Measurements from ENCODE around the gene SALL3. TPM values are rescaled to one million over a fixed set of nuclear protein-coding genes. Genes with fewer than 3 reads are reported as not detected.

SALL3 gene
- total RNA-seq (1.6 and 3.0 TPM in 2 replicates), polyA plus RNA-seq (0.09 and 1.8 TPM in 2 replicates)

- Histone ChIP-seq H3K4me3 (peak within 1 kb of the TSS; percentile 51), H3K27me3 (peaks cover 94% of the 10 kb centered on the region)
- peak; percentile 16 to 47 for DNase-seq (ENCODE audit: low read depth in 1 of 2, low spot score in 1 of 2)
Observed at GRCh38 chr18:78979730-78980278, at the start of gene SALL3. SALL3 (plus strand) TSS chr18:78979818; CDS start chr18:78980275, 457 bp downstream.

DNA sequence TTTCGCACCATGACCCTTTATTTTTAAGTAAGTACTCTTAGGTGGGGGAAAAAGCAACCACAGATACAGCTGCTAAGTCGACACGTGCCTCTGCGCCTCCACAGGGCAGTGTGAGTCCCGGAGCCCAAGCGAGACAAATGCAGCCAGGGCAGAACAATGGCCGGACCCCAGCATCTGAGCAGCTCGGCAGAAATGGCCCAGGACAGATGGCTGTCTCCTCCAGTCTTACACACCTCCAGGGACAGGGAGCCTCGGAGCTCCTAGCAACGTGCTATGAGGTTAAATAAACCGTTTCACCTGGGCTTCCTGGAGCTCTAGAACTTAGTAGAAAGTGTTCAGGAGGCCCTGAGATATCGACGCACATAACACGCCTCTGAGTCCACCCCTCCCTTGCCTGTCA is 47.3 kb upstream of the SALL3 start:
- no peak for DNase-seq (ENCODE audit: low read depth in 1 of 2, low spot score in 1 of 2)
- Histone ChIP-seq H3K4me3 (no peak overlapping the region), H3K27ac (no peak overlapping the region), H3K36me3 (no peaks in the 10 kb centered on the region), H3K27me3 (no peaks in the 10 kb centered on the region), H3K9me3 (ENCODE audit: low read depth) (no peaks in the 10 kb centered on the region), H3K4me1 (ENCODE audit: low read depth) (no peaks in the 10 kb centered on the region)
- TF ChIP-seq, protein P1, sequence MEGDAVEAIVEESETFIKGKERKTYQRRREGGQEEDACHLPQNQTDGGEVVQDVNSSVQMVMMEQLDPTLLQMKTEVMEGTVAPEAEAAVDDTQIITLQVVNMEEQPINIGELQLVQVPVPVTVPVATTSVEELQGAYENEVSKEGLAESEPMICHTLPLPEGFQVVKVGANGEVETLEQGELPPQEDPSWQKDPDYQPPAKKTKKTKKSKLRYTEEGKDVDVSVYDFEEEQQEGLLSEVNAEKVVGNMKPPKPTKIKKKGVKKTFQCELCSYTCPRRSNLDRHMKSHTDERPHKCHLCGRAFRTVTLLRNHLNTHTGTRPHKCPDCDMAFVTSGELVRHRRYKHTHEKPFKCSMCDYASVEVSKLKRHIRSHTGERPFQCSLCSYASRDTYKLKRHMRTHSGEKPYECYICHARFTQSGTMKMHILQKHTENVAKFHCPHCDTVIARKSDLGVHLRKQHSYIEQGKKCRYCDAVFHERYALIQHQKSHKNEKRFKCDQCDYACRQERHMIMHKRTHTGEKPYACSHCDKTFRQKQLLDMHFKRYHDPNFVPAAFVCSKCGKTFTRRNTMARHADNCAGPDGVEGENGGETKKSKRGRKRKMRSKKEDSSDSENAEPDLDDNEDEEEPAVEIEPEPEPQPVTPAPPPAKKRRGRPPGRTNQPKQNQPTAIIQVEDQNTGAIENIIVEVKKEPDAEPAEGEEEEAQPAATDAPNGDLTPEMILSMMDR (IDR thresholded peaks at IDR 0.05; ENCODE audit: low read depth, low read length) = no peak

More at GRCh38 chr18:78979730-78980278, at the start of gene SALL3:
- no peak within 1 kb of the TSS for H3K27ac ChIP-seq
- H3K4me1 ChIP-seq (ENCODE audit: low read depth) = no peaks in the 10 kb centered on the region
- TF ChIP-seq, protein P1 (IDR thresholded peaks at IDR 0.05; ENCODE audit: low read depth, low read length) = no peak
- no peaks in the 10 kb centered on the region for H3K36me3 ChIP-seq
- no peaks in the 10 kb centered on the region for H3K9me3 ChIP-seq (ENCODE audit: low read depth)

DNA sequence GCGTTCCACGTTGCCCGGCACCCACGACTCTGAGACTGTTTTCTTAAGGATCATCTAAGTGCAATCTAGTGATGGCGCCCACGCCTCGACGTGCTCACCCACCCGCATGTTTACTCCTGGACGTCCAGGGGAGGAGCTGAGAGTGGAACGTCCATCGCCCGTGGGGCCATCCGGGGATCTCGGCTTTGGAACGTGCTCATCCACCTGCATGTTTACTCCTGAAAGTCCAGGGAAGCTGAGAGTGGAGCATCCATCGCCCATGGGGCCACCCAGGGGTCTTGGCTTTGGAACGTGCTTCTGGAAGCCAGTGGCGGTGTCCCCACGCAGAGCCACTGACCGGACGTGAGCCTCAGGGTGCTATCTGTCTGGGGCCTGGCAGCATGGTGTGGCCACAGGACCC is 45.6 kb upstream of the SALL3 start:
- H3K27ac ChIP-seq = no peak overlapping the region
- no peaks in the 10 kb centered on the region for H3K27me3 ChIP-seq
- no peak overlapping the region for H3K4me3 ChIP-seq
- no peak for DNase-seq (ENCODE audit: low read depth in 1 of 2, low spot score in 1 of 2)
- H3K36me3 ChIP-seq = no peaks in the 10 kb centered on the region
- H3K4me1 ChIP-seq (ENCODE audit: low read depth) = no peaks in the 10 kb centered on the region
- H3K9me3 ChIP-seq (ENCODE audit: low read depth) = no peaks in the 10 kb centered on the region
- TF ChIP-seq, protein P1 (IDR thresholded peaks at IDR 0.05; ENCODE audit: low read depth, low read length) = no peak

- Histone ChIP-seq H3K9me3 (ENCODE audit: low read depth) (no peaks in the 10 kb centered on the region), H3K27me3 (no peaks in the 10 kb centered on the region), H3K4me3 (no peak overlapping the region), H3K4me1 (ENCODE audit: low read depth) (no peaks in the 10 kb centered on the region), H3K27ac (no peak overlapping the region), H3K36me3 (no peaks in the 10 kb centered on the region)
- DNase-seq (ENCODE audit: low read depth in 1 of 2, low spot score in 1 of 2) = no peak
- TF ChIP-seq, protein P1 (IDR thresholded peaks at IDR 0.05; ENCODE audit: low read depth, low read length) = no peak
Observed at GRCh38 chr18:78934551-78935225, 44.9 kb upstream of the SALL3 start.

- no peaks in the 10 kb centered on the region for H3K27me3 ChIP-seq
- TF ChIP-seq, protein P1 (IDR thresholded peaks at IDR 0.05; ENCODE audit: low read depth, low read length) = no peak
- H3K4me3 ChIP-seq = no peak overlapping the region
- no peak for DNase-seq (ENCODE audit: low read depth in 1 of 2, low spot score in 1 of 2)
- H3K4me1 ChIP-seq (ENCODE audit: low read depth) = no peaks in the 10 kb centered on the region
- H3K9me3 ChIP-seq (ENCODE audit: low read depth) = no peaks in the 10 kb centered on the region
- no peaks in the 10 kb centered on the region for H3K36me3 ChIP-seq
- H3K27ac ChIP-seq = no peak overlapping the region
Observed at GRCh38 chr18:78935406-78935805, 44.2 kb upstream of the SALL3 start.
